Head of caudate nucleus (tissue), 42 donors: ENCODE measurements around the gene BACH2.

Experiments
- DNase-seq, 42 donors: peaks; one replicate each; pipeline versions ENCODE4 v3.0.0 to v3.0.0-alpha.2; 2020 to 2021; ENCODE audit warnings: mixed read lengths in 7 of 42
- intact Hi-C: fragments of 100-400 bp; cut with DNase I; formaldehyde crosslinking; loops from one replicate; pipeline ENCODE4 v1.15.0; 2022

The BACH2 gene

DNA sequence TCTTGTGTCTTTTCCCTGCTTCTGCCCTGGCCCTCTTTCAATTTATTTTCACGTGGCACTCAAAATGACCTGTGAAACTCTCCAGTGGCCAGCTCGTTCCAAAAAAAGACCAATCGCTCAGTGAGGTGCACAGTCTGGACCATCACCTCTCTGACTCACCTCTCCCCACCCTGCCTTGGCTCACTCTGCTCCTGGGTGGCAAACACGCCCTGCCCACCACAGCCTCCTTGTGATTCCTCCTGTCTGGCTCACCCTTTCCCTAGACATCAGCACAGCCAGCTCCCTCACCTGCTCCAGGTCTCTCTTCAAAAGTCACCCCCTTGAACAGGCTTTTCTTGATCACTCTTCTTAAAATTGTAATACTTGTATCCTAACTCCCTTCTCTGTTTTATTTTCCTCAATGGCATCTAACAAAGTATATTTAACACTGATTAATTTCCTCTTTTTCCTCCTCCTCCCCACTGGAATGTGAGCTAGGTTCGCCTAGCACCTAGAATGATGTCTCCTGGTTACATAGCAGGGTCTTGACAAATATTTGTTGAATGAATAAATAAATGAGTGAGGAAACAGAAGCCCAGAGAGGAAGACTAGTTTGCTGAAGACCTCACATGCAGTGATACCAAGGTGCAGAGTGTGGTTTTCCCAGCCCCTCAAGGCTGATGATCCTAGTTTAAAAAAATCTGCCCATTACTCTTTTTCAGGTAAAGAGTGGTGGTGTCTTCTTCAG, 293.4 kb downstream of the BACH2 start:
- intact Hi-C loops = no loop called here
- DNase-seq = no peak

DNA sequence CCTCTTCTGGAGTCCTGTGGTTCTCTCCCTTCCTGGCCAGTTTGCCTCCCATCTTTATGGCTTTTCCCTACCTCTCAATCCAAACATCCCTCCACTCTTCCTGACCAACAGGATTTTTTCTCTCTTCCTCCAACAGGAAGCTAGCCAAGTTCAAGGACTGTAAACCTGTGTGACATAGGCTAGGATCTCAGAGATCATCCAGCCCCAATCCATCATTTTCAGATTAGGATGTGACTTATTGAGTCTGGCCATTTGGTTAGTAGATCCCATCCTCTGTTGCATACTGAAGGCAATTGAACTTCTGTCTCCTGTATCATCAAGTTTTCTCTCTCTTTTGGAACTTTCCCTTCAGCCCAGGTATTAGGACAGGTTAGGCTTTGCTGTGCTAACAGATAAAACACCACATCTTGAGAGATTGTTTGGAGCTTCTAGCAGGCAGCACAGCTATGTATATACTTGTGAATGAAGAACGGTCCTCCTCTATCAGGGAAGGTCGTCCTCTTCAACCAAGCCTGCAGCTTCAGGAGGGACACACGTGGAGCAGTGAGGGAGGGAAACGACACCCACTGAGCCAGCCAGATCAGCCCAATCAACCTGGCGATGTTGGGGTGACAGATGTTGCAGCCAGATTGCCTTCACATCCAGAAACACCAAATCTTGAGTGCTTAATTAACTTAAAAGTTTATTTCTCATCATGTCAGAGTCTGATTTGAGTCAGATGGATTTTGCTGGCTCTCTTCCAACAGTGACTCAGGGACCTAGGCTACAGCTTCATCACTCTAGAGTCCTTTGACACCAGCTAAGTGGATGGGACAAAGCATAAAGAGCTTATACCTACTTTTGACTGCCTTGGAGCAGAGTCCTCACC, 295.5 kb downstream of the BACH2 start:
- intact Hi-C loops = no loop called here
- DNase-seq = no peak

DNA sequence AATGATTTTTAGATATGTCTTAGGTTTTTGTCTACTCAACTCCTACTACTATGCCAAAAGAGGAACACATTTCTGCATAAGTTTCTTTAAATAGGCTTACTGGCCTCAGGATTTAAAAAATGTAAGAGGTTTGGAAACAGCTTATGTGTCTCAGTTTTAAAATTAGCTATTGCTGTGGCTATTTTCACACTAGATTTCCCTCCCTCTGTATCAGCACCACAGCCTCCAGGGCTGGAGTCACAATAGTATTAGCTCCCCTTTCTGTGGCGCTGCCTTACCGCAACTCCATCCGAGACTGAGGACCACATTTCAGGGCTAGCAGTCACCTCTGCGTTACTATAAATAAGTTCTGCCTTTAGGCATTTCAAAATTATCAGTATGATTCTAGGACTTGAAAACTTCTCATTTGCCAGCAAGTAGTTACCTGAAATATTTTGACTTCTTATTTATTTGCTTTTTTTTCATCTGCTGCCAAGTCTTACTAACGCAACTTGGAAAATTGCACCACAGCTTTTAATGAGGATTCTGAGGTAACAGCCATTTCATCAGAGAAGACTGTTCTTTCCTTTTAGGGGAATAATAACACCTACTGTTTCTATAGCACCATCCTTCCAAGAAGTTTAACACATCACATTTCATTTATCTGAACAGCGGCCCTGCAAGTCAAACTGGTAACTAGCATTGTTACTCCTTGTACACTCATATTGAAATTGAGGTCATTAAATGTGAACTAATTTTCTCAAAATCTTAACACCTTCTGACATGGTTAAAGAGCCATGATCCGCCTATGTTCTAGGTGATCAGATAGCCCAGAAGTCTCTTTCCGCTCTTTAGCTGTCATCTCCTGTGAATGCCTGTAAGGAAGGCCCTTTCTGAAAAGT, 296.5 kb downstream of the BACH2 start:
- DNase-seq = no peak
- intact Hi-C loops = no loop called here

DNA sequence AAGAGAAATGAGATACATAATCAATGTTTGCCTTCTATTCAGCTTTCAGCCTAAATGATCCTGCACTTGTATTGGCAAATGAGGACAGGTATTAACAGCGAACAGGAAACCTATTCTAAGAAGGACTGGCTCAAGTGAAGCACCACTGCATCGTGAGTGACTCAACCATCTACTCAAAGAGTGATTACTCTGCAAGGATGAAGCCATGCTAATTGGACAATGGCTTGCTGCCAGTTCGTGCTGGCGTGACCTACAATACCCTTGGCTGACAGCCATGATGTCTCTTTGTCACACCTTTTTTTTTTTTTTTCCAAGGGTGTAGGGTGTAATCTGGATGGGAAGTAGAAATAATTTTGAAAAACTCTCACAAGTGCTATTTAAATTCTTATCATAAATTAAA, 297.5 kb downstream of the BACH2 start:
- DNase-seq = peak in 3 of 42 donors; percentile 17 to 57 (median 57)
- intact Hi-C loops = no loop called here

DNA sequence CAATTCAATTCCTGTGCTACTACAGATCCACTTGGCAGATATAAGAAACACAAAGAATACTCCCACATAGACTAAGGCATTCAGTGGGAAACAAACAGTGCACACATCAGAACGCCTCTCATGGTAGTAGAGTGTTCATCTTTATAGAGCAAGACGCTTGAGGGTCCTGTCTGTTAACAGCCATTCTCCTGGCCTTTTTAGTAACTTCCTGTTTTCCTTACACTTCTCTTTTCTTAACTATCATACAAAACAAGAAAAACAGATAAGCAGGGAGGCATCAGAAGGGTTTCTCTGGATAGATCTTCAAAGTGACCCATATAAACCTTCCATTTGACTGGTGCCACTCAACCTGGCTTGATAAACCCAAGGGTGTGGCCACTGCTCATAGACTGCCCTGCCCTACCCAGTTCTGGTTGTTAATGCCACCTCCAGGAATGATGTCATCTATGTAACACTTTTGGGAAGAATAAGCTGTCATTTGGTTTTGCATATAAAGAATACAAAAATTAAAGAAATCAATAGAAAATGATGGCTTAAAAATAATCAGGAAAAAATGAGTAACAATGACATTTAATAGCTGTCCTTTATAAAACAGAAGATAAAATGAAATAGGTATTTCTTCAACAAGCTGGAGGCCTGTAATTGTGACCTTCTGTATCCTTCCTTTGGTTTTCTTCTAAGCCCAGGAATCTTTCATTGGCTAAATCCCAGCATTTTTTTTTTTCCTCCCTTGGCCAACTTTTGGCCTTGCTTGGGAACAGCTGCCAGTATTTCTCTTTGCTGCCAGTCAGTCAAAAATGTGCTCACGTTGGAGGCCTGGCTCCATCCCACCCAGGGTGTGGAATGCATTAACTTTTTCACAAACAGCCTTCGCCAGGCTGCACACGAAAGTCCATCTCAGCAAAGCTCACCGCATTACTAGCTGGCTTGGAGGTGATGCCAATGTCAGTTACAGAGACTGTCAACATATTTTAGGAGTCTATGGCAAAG, 298.9 kb downstream of the BACH2 start:
- intact Hi-C loops = no loop called here

DNA sequence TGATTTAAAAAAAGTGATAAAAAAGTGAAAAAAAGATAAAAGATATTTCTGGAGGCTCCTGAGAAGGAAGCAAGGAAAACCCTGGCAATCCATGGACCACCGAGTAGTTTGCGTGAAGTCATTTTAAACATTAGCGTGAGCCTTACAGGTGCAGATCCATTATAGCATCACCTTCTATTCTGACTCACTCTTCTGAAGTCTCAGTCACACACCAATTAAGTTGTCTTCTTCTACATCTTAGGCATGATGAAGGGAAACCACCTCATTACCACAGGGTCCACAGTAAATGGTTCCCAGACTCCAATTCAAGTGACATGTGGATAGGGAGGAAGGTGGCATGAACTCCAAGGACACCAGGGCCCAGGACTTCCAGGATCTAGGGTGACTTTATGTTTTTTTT, 303.2 kb downstream of the BACH2 start:
- intact Hi-C loops = no loop called here
- no peak for DNase-seq

More for the DNA sequence above, 298.9 kb downstream of the BACH2 start:
- DNase-seq = peak in 8 of 42 donors; percentile 10 to 48 (median 18)

DNA sequence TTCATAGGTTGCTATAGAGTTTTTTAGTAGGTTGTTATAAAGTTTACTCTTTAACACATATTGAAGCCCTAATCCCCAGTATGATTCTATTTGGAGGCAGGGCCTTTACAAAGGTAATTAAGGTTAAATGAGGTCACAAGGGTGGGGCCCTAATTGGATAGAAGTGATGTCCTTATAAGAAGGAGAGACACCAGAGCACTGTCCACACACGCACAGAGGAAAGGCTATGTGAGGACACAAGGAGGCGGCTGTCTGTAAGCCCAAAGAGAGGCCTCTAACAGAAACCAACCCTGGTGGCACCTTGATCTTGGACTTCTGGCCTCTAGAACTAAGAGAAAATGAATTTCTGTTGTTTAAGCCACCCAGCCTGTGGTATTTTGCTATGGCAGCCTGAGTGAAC, 303.8 kb downstream of the BACH2 start:
- intact Hi-C loops = no loop called here
- DNase-seq = no peak

DNA sequence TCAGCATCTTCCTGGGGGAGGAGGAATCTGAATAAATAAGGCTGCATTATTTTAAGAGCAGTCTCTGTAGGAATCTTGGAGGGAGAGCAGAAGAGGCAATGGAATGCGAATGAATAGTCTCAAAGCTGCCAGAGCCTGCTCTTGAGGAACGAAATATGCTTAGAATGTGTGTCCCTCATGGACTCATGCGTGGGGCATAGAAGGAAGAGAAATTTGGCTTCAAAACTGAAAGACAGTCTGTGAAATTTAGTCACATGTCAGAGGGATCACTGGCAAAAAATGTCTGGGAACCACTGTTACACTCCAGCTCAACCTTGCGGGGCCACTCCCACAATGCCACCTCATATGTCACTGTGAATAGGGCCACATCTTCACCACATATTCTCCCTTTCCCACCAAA, 306.9 kb downstream of the BACH2 start:
- intact Hi-C loops = loop anchor here (10.0 kb wide), 3 partner anchors 45 to 225 kb away; no protein-coding TSS in a partner anchor
- DNase-seq = no peak

DNA sequence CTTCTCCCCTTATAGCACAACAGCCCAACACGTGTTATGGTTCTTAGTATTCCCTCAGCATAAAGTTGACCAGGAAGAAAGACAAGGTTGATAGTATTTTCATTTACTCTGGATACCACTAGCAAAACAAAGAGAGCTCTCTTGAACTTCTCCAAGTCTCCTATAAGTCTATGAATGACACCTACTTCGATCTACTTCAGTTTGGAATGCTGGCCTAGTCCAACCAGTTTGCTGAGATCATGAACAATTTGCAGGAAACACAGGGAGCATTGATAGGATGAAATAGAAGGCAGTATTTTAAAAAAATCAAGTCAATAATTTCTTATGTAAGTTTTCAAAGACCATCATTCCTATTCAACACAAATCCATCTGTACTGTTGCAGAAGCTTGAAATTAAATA, 308.8 kb downstream of the BACH2 start:
- intact Hi-C loops = loop anchor here (10.0 kb wide), 3 partner anchors 47 to 227 kb away; no protein-coding TSS in a partner anchor
- no peak for DNase-seq

DNA sequence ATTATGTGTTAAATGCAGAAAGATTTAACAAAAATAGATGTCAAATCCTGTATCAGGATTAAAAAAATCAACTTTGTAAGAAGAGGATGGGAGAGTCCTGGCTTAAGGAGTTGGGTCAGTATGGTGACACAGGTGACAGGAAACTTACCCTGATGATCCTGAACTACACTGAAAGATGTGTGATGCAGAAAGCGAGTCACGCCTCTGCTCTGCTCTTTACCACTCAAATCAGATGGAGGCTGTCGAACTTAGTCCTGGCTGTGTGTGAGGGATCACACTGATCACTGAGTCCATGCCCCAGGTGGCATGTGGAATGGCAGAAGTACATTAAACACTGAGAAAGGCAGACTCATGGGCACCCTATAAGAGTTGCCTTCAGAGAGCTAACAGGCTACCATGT, 309.5 kb downstream of the BACH2 start:
- intact Hi-C loops = loop anchor here (10.0 kb wide), 3 partner anchors 48 to 228 kb away; no protein-coding TSS in a partner anchor

DNA sequence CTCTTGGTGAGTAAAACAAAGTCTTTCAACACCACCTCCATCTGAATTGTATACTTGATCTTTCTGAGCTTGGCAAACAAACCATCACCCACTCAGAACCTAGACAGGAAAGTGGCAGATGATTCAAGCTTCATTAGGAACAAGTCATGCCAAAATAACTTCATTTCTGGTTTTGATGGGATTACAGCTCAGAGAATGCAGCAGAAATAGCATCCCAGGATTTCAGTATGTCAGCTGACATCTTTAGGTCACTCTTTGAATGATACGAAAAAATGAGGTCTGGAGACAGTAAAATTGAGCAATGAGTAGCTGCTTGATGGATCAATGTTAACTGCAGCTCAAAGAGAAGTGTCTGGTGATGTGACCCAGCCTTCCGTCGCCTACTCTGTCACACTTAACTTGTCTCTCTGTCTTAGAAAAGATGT, 310.0 kb downstream of the BACH2 start:
- peak in 1 of 42 donors; percentile 49 for DNase-seq
- intact Hi-C loops = loop anchor here (10.0 kb wide), 3 partner anchors 48 to 228 kb away; no protein-coding TSS in a partner anchor

More for the DNA sequence above, 309.5 kb downstream of the BACH2 start:
- DNase-seq = no peak

DNA sequence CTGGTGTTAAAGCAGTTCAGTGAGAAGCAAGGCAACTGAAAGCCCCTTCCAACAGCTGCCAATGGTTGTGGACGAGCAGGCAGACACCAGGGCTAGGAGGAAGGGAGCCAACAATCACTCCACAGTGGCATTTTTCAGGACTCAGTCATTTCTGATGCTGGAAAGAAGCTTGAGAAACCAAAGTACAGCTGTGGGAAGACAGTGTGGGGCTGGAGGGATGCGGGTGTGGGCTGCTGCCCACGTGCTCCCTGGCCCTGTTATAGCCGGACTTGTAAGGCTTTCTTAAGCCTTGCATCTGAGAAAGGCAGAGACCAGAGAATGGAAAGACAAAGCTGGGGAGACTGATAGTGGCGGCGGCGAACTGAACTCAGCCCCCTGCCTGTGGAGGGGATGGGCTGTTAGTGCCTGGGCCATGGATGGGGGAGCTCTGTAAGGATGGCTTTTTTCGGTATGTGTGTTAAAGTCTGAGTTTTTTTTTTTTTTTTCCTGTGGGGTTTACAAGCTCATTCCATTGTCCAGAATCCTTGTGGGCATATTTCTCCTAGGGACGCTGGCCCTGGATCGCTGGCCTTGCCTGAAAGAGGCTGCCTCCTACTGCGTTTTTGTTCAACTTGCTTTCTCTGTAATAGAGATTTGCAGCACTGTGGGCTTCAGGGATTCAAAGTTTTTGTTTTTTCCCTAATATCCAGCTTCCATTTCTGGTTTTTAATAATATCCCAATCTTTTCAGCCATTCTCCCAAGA, 310.7 kb downstream of the BACH2 start:
- intact Hi-C loops = loop anchor here (10.0 kb wide), 3 partner anchors 49 to 229 kb away; no protein-coding TSS in a partner anchor
- peak in 39 of 42 donors; percentile 20 to 79 (median 54) for DNase-seq

DNA sequence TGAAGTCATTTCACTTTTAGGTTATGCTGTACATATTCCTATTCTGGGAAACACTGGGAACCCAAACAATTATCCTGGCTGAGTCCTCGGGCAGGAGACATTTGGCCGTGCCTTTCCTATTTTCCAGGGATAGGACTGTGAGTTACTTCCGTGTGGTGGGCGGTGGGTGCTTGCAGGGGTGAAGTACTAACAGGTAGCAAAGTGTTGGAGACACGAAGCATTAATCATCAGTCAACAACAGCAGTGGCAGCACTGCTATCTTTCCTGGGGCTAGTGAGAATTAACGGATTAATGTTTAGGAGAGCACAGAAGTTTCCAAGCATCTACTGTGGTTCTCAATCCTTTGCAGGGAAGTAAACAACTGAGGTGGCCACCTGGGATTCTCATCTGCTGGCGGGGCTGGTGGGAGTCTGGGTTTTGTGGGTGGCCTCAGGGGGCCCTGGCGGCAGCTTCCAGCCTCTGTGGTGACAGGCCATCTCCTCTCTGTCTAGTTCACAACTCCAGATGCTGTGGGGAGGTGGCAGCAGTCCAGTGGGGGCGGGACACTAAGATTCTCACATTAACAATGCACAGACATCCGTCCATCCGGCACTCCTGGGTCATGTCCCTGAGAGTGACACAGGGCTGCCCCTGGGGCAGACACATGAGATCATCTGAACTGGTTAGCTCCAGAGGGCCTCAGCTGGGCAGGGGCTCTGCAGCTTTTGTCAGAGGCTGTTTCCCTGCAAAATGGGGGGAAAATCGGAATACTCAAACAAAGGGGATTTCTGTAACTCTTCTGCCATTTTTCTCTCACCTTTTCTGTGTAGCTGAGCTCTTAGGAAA, 311.5 kb downstream of the BACH2 start:
- peak; percentile 58 to 96 (median 89) for DNase-seq
- intact Hi-C loops = loop anchor here (10.0 kb wide), 3 partner anchors 50 to 230 kb away; no protein-coding TSS in a partner anchor

DNA sequence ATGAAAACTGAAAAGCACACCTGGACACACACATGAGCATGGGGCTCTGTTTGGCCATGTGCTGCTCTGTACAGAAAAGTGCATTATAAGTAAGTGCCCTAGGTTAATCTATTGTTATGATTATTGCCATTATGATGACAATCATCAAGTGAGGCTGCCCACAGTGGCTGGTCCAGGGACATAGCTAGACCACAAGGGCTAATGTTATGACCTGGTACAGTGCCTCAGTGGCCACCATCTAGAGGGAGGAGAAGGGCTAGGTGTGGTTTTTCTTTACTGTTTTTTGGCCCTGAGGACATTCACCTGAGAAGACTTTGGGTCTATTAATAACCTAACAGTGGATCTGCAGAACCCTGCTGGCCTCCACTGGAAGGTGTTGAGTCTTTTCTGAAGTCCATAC, 316.3 kb downstream of the BACH2 start:
- intact Hi-C loops = loop anchor here (10.0 kb wide), 3 partner anchors 54 to 234 kb away; no protein-coding TSS in a partner anchor
- DNase-seq = no peak

DNA sequence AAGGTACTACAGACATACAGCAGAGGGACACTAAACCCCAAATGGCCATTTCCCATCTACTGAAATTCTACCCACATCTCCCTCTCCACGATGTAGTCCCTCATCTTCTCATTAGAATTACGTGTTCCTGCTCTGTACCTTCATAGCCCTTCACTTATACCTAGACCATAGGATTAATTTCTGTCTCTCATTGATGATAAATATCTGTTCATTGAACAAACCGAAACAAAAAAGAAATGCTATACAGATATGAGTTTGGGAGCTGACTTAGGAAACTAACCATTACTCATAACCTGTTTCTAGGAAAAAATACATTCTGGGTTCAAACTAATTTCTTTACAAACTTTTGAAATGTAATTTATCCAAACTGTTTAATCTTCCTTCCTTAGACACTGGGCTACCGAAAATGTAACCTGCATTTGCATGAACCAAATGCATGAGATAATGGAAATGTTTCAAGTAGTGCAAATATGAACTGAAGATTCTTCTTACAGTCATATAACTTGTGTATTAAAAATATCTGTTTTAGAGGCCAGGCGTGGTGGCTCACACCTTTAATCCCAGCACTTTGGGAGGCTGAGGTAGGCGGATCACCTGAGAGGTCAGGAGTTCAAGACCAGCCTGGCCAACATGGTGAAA, 317.0 kb downstream of the BACH2 start:
- no peak for DNase-seq
- intact Hi-C loops = loop anchor here (10.0 kb wide), 4 partner anchors 55 to 415 kb away; no protein-coding TSS in a partner anchor
